Left lung (tissue), 10 donors: ENCODE measurements around the gene S100A8. TPM values are rescaled to one million over a fixed set of nuclear protein-coding genes. Genes with fewer than 3 reads are reported as not detected.

Experiments
- ATAC-seq: fragments of 200-7000 bp; cut with Tn5 transposase; one replicate; pipeline ENCODE4 v1.9.1; 2020; ENCODE audit warnings: moderate library complexity
- DNase-seq, 4 donors: peaks; one replicate each; pipeline ENCODE4 v3.0.0-alpha.2; 2013 to 2020
- H3K27ac ChIP-seq, 2 donors: fragments of 200-600 bp; sonication (generic) in 1 of 2; one replicate each; pipeline versions ENCODE4 v1.5.0 to v1.8.0; 2020 to 2021
- H3K27me3 ChIP-seq, 2 donors: fragments of 200-600 bp; sonication (generic) in 1 of 2; one replicate each; pipeline versions ENCODE4 v1.5.0 to v1.8.0; 2020 to 2021
- H3K36me3 ChIP-seq, 2 donors: fragments of 200-600 bp; sonication (generic) in 1 of 2; one replicate each; pipeline versions ENCODE4 v1.5.0 to v1.8.0; 2020 to 2021
- H3K4me1 ChIP-seq, 2 donors: fragments of 200-600 bp; one replicate each; pipeline ENCODE4 v1.8.0; 2021
- H3K4me3 ChIP-seq, 2 donors: fragments of 200-600 bp; sonication (generic) in 1 of 2; one replicate each; pipeline versions ENCODE4 v1.5.0 to v1.8.0; 2020 to 2021; ENCODE audit warnings: mild to moderate bottlenecking in 1 of 2
- H3K9me3 ChIP-seq, 2 donors: fragments of 200-600 bp; sonication (generic) in 1 of 2; one replicate each; pipeline versions ENCODE4 v1.5.0 to v1.8.0; 2020 to 2021
- CTCF ChIP-seq, 2 donors: fragments of 200-600 bp; sonication (generic) in 1 of 2; IDR thresholded peaks; one replicate each; pipeline versions ENCODE4 v1.5.0 to v1.8.0; 2021; ENCODE audit warnings: antibody characterized with exemption in 2 of 2
- intact Hi-C, 2 donors: fragments of 100-400 bp; cut with DNase I; formaldehyde crosslinking; loops; one replicate each; pipeline versions ENCODE4 v1.11.2 to v1.14.2; 2022
- polyA plus RNA-seq, 6 donors: library from polyadenylated mRNA; unstranded; fragments of 120-200 nt; gene quantifications; one replicate each; pipeline ENCODE4 v1.2.1, GENCODE V29; 2013; ENCODE audit not compliant: insufficient read length in 6 of 6
- total RNA-seq, 2 donors: library from RNA; stranded (reverse); fragmentation: NEBNext Ultra II Directional; extraction: Animal tissue kit (Norgen Biotek cat#: 25700); gene quantifications; one replicate each; pipeline ENCODE4 v1.2.1, GENCODE V29; 2021
- donor health status: DM: no; HTN: yes; CAD: no.
- donor health status: DM: no; HTN: no; CAD: no.

S100A8 gene
- total and polyA plus RNA-seq, 8 donors: 10.2 to 1,365 (median 26.2) TPM

GRCh38 chr1:153430561-153430960 is 39.7 kb upstream of the S100A8 start:
- no peak for TF ChIP-seq CTCF (IDR thresholded peaks at IDR 0.05)
- no peak overlapping the region for H3K27ac ChIP-seq
- ATAC-seq: no peak

GRCh38 chr1:153430166-153430553 is 39.3 kb upstream of the S100A8 start:
- H3K9me3 ChIP-seq: no peaks in the 10 kb centered on the region
- ATAC-seq: no peak
- H3K27me3 ChIP-seq: peaks cover 0 to 31% of the 10 kb centered on the region in 2 donors
- no peaks in the 10 kb centered on the region for H3K4me1 ChIP-seq
- no peak for TF ChIP-seq CTCF (IDR thresholded peaks at IDR 0.05)
- intact Hi-C loops: no loop called here
- no peak overlapping the region for H3K4me3 ChIP-seq
- no peak for DNase-seq
- no peak overlapping the region for H3K27ac ChIP-seq
- H3K36me3 ChIP-seq: no peaks in the 10 kb centered on the region

More at GRCh38 chr1:153430561-153430960, 39.7 kb upstream of the S100A8 start:
- Histone ChIP-seq H3K27me3 (peaks cover 0 to 27% of the 10 kb centered on the region in 2 donors), H3K4me3 (no peak overlapping the region), H3K4me1 (no peaks in the 10 kb centered on the region), H3K9me3 (no peaks in the 10 kb centered on the region), H3K36me3 (no peaks in the 10 kb centered on the region)
- intact Hi-C loops: no loop called here
- DNase-seq: no peak

GRCh38 chr1:153429266-153430165 is 38.6 kb upstream of the S100A8 start:
- no peak for TF ChIP-seq CTCF (IDR thresholded peaks at IDR 0.05)
- Histone ChIP-seq H3K36me3 (no peaks in the 10 kb centered on the region), H3K9me3 (no peaks in the 10 kb centered on the region), H3K27ac (no peak overlapping the region), H3K4me1 (no peaks in the 10 kb centered on the region), H3K27me3 (peaks cover 0 to 36% of the 10 kb centered on the region in 2 donors), H3K4me3 (no peak overlapping the region)
- DNase-seq (no peak), ATAC-seq (no peak)
- intact Hi-C loops: no loop called here

GRCh38 chr1:153428791-153429190 is 37.9 kb upstream of the S100A8 start:
- H3K27me3 ChIP-seq: peaks cover 0 to 43% of the 10 kb centered on the region in 2 donors
- DNase-seq (no peak), ATAC-seq (no peak)
- no peak overlapping the region for H3K27ac ChIP-seq
- H3K4me3 ChIP-seq: no peak overlapping the region
- H3K36me3 ChIP-seq: no peaks in the 10 kb centered on the region
- no peaks in the 10 kb centered on the region for H3K9me3 ChIP-seq
- intact Hi-C loops: no loop called here
- no peaks in the 10 kb centered on the region for H3K4me1 ChIP-seq
- no peak for TF ChIP-seq CTCF (IDR thresholded peaks at IDR 0.05)

GRCh38 chr1:153428073-153428638 is 37.3 kb upstream of the S100A8 start:
- Histone ChIP-seq H3K27ac (no peak overlapping the region), H3K4me1 (no peaks in the 10 kb centered on the region), H3K27me3 (peaks cover 0 to 48% of the 10 kb centered on the region in 2 donors), H3K36me3 (no peaks in the 10 kb centered on the region), H3K9me3 (no peaks in the 10 kb centered on the region), H3K4me3 (no peak overlapping the region)
- no peak for DNase-seq
- no peak for ATAC-seq
- no peak for TF ChIP-seq CTCF (IDR thresholded peaks at IDR 0.05)
- intact Hi-C loops: no loop called here
